SU-DHL-6 (cell line): ENCODE results near the gene SFT2D2.

Source experiments
- H2AFZ ChIP-seq: fragments of 200-600 bp; sonication (generic); 2 replicates; pipeline ENCODE4 v1.6.1; 2014; ENCODE audit warnings: low read depth, mild to moderate bottlenecking, moderate library complexity, mixed read lengths, antibody characterized with exemption, low read length; ENCODE audit not compliant: severe bottlenecking
- H3F3A ChIP-seq: fragments of 200-600 bp; shearing (Covaris generic); 2 replicates; pipeline ENCODE4 v1.6.0; 2016; ENCODE audit warnings: antibody characterized with exemption, mild to moderate bottlenecking; ENCODE audit not compliant: insufficient read depth
- H3K27ac ChIP-seq: fragments of 200-600 bp; sonication (generic); 2 replicates; pipeline ENCODE4 v1.5.1; 2016; ENCODE audit warnings: low read depth, mild to moderate bottlenecking, low read length, moderate library complexity, mixed read lengths
- H3K27me3 ChIP-seq: fragments of 200-600 bp; sonication (generic), shearing (Covaris generic); 2 replicates; pipeline ENCODE4 v1.6.0; 2014; ENCODE audit warnings: mild to moderate bottlenecking, low read length
- H3K36me3 ChIP-seq: fragments of 200-600 bp; sonication (generic); 2 replicates; pipeline ENCODE4 v1.6.1; 2014; ENCODE audit warnings: mild to moderate bottlenecking, low read length, mixed read lengths
- H3K4me2 ChIP-seq: fragments of 300-600, 200-600 bp; shearing (Covaris generic), sonication (generic); 2 replicates; pipeline ENCODE4 v1.6.0; 2014; ENCODE audit warnings: low read length, low read depth, mild to moderate bottlenecking; ENCODE audit not compliant: poor library complexity, severe bottlenecking
- H3K4me3 ChIP-seq: fragments of 200-600 bp; sonication (generic); 2 replicates; pipeline ENCODE4 v1.5.1; 2014; ENCODE audit warnings: antibody characterized with exemption, low read length, mild to moderate bottlenecking, mixed read lengths; ENCODE audit not compliant: insufficient read depth, poor library complexity, severe bottlenecking
- H3K79me2 ChIP-seq: fragments of 200-600 bp; sonication (generic); 2 replicates; pipeline ENCODE4 v1.6.1; 2014; ENCODE audit warnings: mild to moderate bottlenecking, low read length, moderate library complexity; ENCODE audit not compliant: insufficient read depth
- H3K9ac ChIP-seq: fragments of 200-600 bp; sonication (generic); 2 replicates; pipeline ENCODE4 v1.7.0; 2014; ENCODE audit warnings: mild to moderate bottlenecking, low read length
- H3K9me2 ChIP-seq: fragments of 200-600 bp; sonication (generic); replicated peaks from 2 replicates; pipeline ENCODE4 v1.6.1; 2014; ENCODE audit warnings: low read length; ENCODE audit not compliant: insufficient read depth
- H3K9me3 ChIP-seq: fragments of 200-600 bp; sonication (generic); 2 replicates; pipeline ENCODE4 v1.6.1; 2014; ENCODE audit warnings: low read length, mixed read lengths; ENCODE audit not compliant: insufficient read depth
- H4K20me1 ChIP-seq: fragments of 200-600 bp; sonication (generic); 2 replicates; pipeline ENCODE4 v1.6.1; 2014; ENCODE audit warnings: low read depth, mild to moderate bottlenecking, antibody characterized with exemption, low read length, moderate library complexity, mixed read lengths
- CTCF ChIP-seq: fragments of 200-600 bp; sonication (generic); IDR thresholded peaks from one replicate; pipeline ENCODE4 v1.5.1; 2017; ENCODE audit warnings: antibody characterized with exemption, mild to moderate bottlenecking, low read length, moderate library complexity; ENCODE audit not compliant: insufficient read depth, poor library complexity, severe bottlenecking
- EZH2phosphoT487 ChIP-seq: fragments of 200-600 bp; sonication (generic), shearing (Covaris generic); conservative IDR thresholded peaks from 2 replicates; pipeline ENCODE4 v1.6.1; 2018; ENCODE audit warnings: mild to moderate bottlenecking, antibody characterized with exemption, low read length, moderate library complexity, mixed read lengths

The SFT2D2 gene

GRCh38 chr1:168285521-168285790 lies 59.7 kb downstream of the SFT2D2 start:
- Histone ChIP-seq H3K9me3 (no peaks in the 10 kb centered on the region), H3K36me3 (no peaks in the 10 kb centered on the region), H2AFZ (no peak overlapping the region), H3K4me3 (no peak overlapping the region), H3K9ac (no peak overlapping the region), H3K27me3 (no peaks in the 10 kb centered on the region), H3K27ac (no peak overlapping the region), H3F3A (no peaks in the 10 kb centered on the region), H4K20me1 (no peaks in the 10 kb centered on the region), H3K9me2 (no peaks in the 10 kb centered on the region), H3K79me2 (no peaks in the 10 kb centered on the region), H3K4me2 (no peak overlapping the region)
- TF ChIP-seq CTCF (no peak), EZH2phosphoT487 (no peak)

- Histone ChIP-seq H3K27me3 (no peaks in the 10 kb centered on the region), H3K79me2 (no peaks in the 10 kb centered on the region), H3F3A (no peaks in the 10 kb centered on the region), H3K4me3 (no peak overlapping the region), H3K9me3 (no peaks in the 10 kb centered on the region), H3K9me2 (no peaks in the 10 kb centered on the region), H3K36me3 (no peaks in the 10 kb centered on the region), H3K4me2 (no peak overlapping the region), H4K20me1 (no peaks in the 10 kb centered on the region), H3K27ac (no peak overlapping the region), H2AFZ (no peak overlapping the region), H3K9ac (no peak overlapping the region)
- no peak for TF ChIP-seq EZH2phosphoT487
- no peak for TF ChIP-seq CTCF
Observed at GRCh38 chr1:168285971-168286927, 60.4 kb downstream of the SFT2D2 start.

GRCh38 chr1:168287237-168287664 lies 61.4 kb downstream of the SFT2D2 start:
- no peaks in the 10 kb centered on the region for H3K9me2 ChIP-seq
- no peaks in the 10 kb centered on the region for H4K20me1 ChIP-seq
- no peaks in the 10 kb centered on the region for H3F3A ChIP-seq
- no peak overlapping the region for H3K9ac ChIP-seq
- TF ChIP-seq CTCF = no peak
- TF ChIP-seq EZH2phosphoT487 = no peak
- H3K4me3 ChIP-seq = no peak overlapping the region
- no peaks in the 10 kb centered on the region for H3K79me2 ChIP-seq
- no peaks in the 10 kb centered on the region for H3K36me3 ChIP-seq
- no peak overlapping the region for H3K4me2 ChIP-seq
- H3K9me3 ChIP-seq = no peaks in the 10 kb centered on the region
- H3K27ac ChIP-seq = no peak overlapping the region
- no peaks in the 10 kb centered on the region for H3K27me3 ChIP-seq
- H2AFZ ChIP-seq = no peak overlapping the region
